ENCODE measurements around the gene RRP1. TPM values are rescaled to one million over a fixed set of nuclear protein-coding genes. Genes with fewer than 3 reads are reported as not detected.
"Not testable (repeated sequence)": the region's sequence is repeated elsewhere in the genome, so short reads cannot be mapped to it uniquely, and the experiment has no call there.

RRP1 gene
- total RNA-seq, 4 donors from 2014 or later, result 19.0 to 25.2 (median 20.8) TPM

- no peak for ATAC-seq
- H3K36me3 ChIP-seq, result no peaks in the 10 kb centered on the region
Observed at GRCh38 chr21:43836616-43837015, 47.2 kb downstream of the RRP1 start.

GRCh38 chr21:43840259-43840658, 50.9 kb downstream of the RRP1 start:
- Histone ChIP-seq H3K4me3 (no peak overlapping the region), H3K36me3 (no peaks in the 10 kb centered on the region), H3K9me3 (no peaks in the 10 kb centered on the region), H3K27ac (no peak overlapping the region), H3K4me1 (no peaks in the 10 kb centered on the region), H3K27me3 (peaks cover 8% of the 10 kb centered on the region)
- WGBS, 2 donors (ENCODE audit: low coverage in 1 of 2), result 90 to 100% methylated on average over 1 to 2 of the region's 3 CpGs
- no peak for ATAC-seq
- TF ChIP-seq CTCF (IDR thresholded peaks at IDR 0.05) (no peak), EP300 (IDR thresholded peaks at IDR 0.05) (no peak), POLR2A (IDR thresholded peaks at IDR 0.05) (no peak), POLR2AphosphoS5 (IDR thresholded peaks at IDR 0.05) (no peak)

More at GRCh38 chr21:43836616-43837015, 47.2 kb downstream of the RRP1 start:
- Histone ChIP-seq H3K4me3 (no peak overlapping the region), H3K9me3 (peaks cover 0 to 11% (median 0%) of the 10 kb centered on the region in 3 donors), H3K27ac (no peak overlapping the region), H3K4me1 (no peaks in the 10 kb centered on the region), H3K27me3 (peaks cover 39% of the 10 kb centered on the region)
- 78 to 79% methylated on average over 4 to 6 of the region's 6 CpGs for WGBS, 2 donors (ENCODE audit: low coverage in 1 of 2)
- TF ChIP-seq CTCF (IDR thresholded peaks at IDR 0.05), result no peak
- TF ChIP-seq POLR2AphosphoS5 (IDR thresholded peaks at IDR 0.05), result no peak
- no peak for TF ChIP-seq EP300 (IDR thresholded peaks at IDR 0.05)
- no peak for TF ChIP-seq POLR2A (IDR thresholded peaks at IDR 0.05)

GRCh38 chr21:43842742-43843141, 53.4 kb downstream of the RRP1 start:
- 50 to 69% methylated on average over 2 of the region's 2 CpGs for WGBS, 2 donors (ENCODE audit: low coverage in 1 of 2)

GRCh38 chr21:43844906-43845305, 55.5 kb downstream of the RRP1 start:
- not testable (repeated sequence) for H3K4me3 ChIP-seq, H3K4me1 ChIP-seq, H3K27ac ChIP-seq, H3K9me3 ChIP-seq, H3K36me3 ChIP-seq, ATAC-seq, H3K27me3 ChIP-seq
- 40 to 53% methylated on average over 4 to 5 of the region's 5 CpGs for WGBS, 2 donors (ENCODE audit: low coverage in 1 of 2)

More at GRCh38 chr21:43842742-43843141, 53.4 kb downstream of the RRP1 start:
- no peak for ATAC-seq
- no peaks in the 10 kb centered on the region for H3K4me1 ChIP-seq
- H3K9me3 ChIP-seq, result no peaks in the 10 kb centered on the region
- H3K36me3 ChIP-seq, result no peaks in the 10 kb centered on the region
- H3K4me3 ChIP-seq, result no peak overlapping the region
- no peak for TF ChIP-seq CTCF (IDR thresholded peaks at IDR 0.05)
- no peak for TF ChIP-seq POLR2A (IDR thresholded peaks at IDR 0.05)
- TF ChIP-seq EP300 (IDR thresholded peaks at IDR 0.05), result no peak
- no peak for TF ChIP-seq POLR2AphosphoS5 (IDR thresholded peaks at IDR 0.05)
- H3K27me3 ChIP-seq, result no peaks in the 10 kb centered on the region
- H3K27ac ChIP-seq, result no peak overlapping the region

- no peak overlapping the region for H3K4me3 ChIP-seq
- H3K9me3 ChIP-seq, result no peaks in the 10 kb centered on the region
- no peaks in the 10 kb centered on the region for H3K27me3 ChIP-seq
- ATAC-seq, result no peak
- H3K4me1 ChIP-seq, result no peaks in the 10 kb centered on the region
- H3K36me3 ChIP-seq, result no peaks in the 10 kb centered on the region
- H3K27ac ChIP-seq, result no peak overlapping the region
- TF ChIP-seq POLR2A (IDR thresholded peaks at IDR 0.05) (no peak), POLR2AphosphoS5 (IDR thresholded peaks at IDR 0.05) (no peak), EP300 (IDR thresholded peaks at IDR 0.05) (no peak), CTCF (IDR thresholded peaks at IDR 0.05) (no peak)
- WGBS, 2 donors (ENCODE audit: low coverage in 1 of 2), result 60 to 91% methylated on average over 1 to 5 of the region's 13 CpGs
Observed at GRCh38 chr21:43845386-43845785, 56.0 kb downstream of the RRP1 start.
